Natural killer cell (primary cell): ENCODE data around the gene NUDT5. TPM values are rescaled to one million over a fixed set of nuclear protein-coding genes. Genes with fewer than 3 reads are reported as not detected.

Experiments
- ATAC-seq, 3 donors: fragments of 150-1000 bp in 2 of 3; fragments of 200-7000 bp in 1 of 3; cut with Tn5 transposase; 1 replicate in 1 of 3; 2 replicates in 2 of 3; pipeline ENCODE4 v1.10.0; 2021; ENCODE audit warnings: mild to moderate bottlenecking in 2 of 3, moderate library complexity in 2 of 3
- DNase-seq, 2 donors: peaks; one replicate each; pipeline versions ENCODE4 v3.0.0 to v3.0.0-alpha.2; 2013 to 2021; ENCODE audit warnings: mixed read lengths in 1 of 2
- H3K27ac ChIP-seq: one replicate; pipeline ENCODE4 v1.5.1; 2013; ENCODE audit warnings: mild to moderate bottlenecking, low read length
- H3K27me3 ChIP-seq: one replicate; pipeline ENCODE4 v1.6.1; 2013; ENCODE audit warnings: low read length; ENCODE audit not compliant: control insufficient read depth, insufficient read depth
- H3K36me3 ChIP-seq: one replicate; pipeline ENCODE4 v1.6.1; 2013; ENCODE audit warnings: low read length; ENCODE audit not compliant: control insufficient read depth, insufficient read depth
- H3K4me1 ChIP-seq: one replicate; pipeline ENCODE4 v1.6.1; 2013; ENCODE audit warnings: low read length; ENCODE audit not compliant: control insufficient read depth, insufficient read depth
- H3K4me3 ChIP-seq: one replicate; pipeline ENCODE4 v1.5.1; 2013; ENCODE audit warnings: low read length
- H3K9me3 ChIP-seq: one replicate; pipeline ENCODE4 v1.6.1; 2013; ENCODE audit warnings: low read length; ENCODE audit not compliant: control insufficient read depth, insufficient read depth
- H3K27ac Mint-ChIP-seq, 2 donors: one replicate each; pipeline ENCODE4 v1.8.0; 2022; ENCODE audit warnings: mild to moderate bottlenecking in 2 of 2, mixed read lengths in 2 of 2, moderate library complexity in 1 of 2
- H3K27me3 Mint-ChIP-seq, 2 donors: one replicate each; pipeline ENCODE4 v1.8.0; 2022; ENCODE audit warnings: low read depth in 2 of 2, mixed read lengths in 2 of 2
- H3K36me3 Mint-ChIP-seq: one replicate; pipeline ENCODE4 v1.8.0; 2022; ENCODE audit warnings: mixed read lengths
- H3K4me1 Mint-ChIP-seq, 2 donors: one replicate each; pipeline ENCODE4 v1.8.0; 2022; ENCODE audit warnings: mixed read lengths in 2 of 2
- H3K4me3 Mint-ChIP-seq: one replicate; pipeline ENCODE4 v1.8.0; 2022; ENCODE audit warnings: mild to moderate bottlenecking, moderate library complexity, mixed read lengths
- H3K9me3 Mint-ChIP-seq, 2 donors: one replicate each; pipeline ENCODE4 v1.8.0; 2022; ENCODE audit warnings: mixed read lengths in 2 of 2
- WGBS: methylation state at CpG from one replicate; pipeline ENCODE4 v1.1.7; 2013; ENCODE audit warnings: missing lambda C conversion rate; ENCODE audit not compliant: insufficient coverage; 5-methylcytosine and 5-hydroxymethylcytosine counted together
- intact Hi-C: fragments of 100-400 bp; cut with micrococcal nuclease; formaldehyde crosslinking; loops from one replicate; pipeline ENCODE4 v1.14.2; 2022
- total RNA-seq, 4 donors: library from RNA; stranded (reverse); fragments of 120-200 nt in 1 of 4; gene quantifications; one replicate each; pipeline versions ENCODE4 v1.2.3 to v1.2.4, GENCODE V29; 2013 to 2022
- TF ChIP-seq, protein P1 (sequence below): fragments of 200-600 bp; IDR thresholded peaks from one replicate; pipeline ENCODE4 v1.8.0; 2022; ENCODE audit warnings: antibody characterized with exemption

The NUDT5 gene
- total RNA-seq, 3 donors from 2014 or later (not counting 1 experiment from before 2014, with no cell fraction given) = 25.7 to 39.1 (median 29.4) TPM

DNA sequence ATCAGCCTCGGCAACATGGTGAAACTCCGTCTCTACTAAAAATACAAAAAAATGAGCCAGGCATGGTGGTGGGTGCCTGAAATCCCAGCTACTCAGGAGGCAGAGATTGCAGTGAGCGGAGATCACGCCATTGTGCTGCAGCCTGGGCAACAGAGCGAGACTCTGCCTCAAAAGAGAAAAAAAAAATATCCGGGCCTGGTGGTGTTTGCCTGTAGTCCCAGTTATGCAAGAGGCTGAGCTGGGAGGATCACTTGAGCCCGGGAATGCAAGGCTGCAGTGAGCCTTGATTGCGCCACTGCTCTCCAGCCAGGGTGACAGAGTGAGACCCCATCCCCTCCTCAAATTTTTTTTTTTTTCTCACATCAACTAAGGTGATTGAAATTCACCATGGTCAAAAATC lies 43.1 kb upstream of the NUDT5 start:
- intact Hi-C loops = no loop called here
- TF ChIP-seq, protein P1, sequence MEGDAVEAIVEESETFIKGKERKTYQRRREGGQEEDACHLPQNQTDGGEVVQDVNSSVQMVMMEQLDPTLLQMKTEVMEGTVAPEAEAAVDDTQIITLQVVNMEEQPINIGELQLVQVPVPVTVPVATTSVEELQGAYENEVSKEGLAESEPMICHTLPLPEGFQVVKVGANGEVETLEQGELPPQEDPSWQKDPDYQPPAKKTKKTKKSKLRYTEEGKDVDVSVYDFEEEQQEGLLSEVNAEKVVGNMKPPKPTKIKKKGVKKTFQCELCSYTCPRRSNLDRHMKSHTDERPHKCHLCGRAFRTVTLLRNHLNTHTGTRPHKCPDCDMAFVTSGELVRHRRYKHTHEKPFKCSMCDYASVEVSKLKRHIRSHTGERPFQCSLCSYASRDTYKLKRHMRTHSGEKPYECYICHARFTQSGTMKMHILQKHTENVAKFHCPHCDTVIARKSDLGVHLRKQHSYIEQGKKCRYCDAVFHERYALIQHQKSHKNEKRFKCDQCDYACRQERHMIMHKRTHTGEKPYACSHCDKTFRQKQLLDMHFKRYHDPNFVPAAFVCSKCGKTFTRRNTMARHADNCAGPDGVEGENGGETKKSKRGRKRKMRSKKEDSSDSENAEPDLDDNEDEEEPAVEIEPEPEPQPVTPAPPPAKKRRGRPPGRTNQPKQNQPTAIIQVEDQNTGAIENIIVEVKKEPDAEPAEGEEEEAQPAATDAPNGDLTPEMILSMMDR = no peak
- Histone ChIP-seq H3K4me3 (no peak overlapping the region), H3K27ac (no peak overlapping the region), H3K9me3 (no peaks in the 10 kb centered on the region), H3K36me3 (peaks cover 46% of the 10 kb centered on the region), H3K4me1 (peaks cover 17% of the 10 kb centered on the region), H3K27me3 (no peaks in the 10 kb centered on the region)
- Mint-ChIP-seq H3K9me3 (no peaks in the 10 kb centered on the region), H3K27me3 (no peaks in the 10 kb centered on the region), H3K27ac (no peak overlapping the region), H3K4me1 (peaks cover 20 to 23% of the 10 kb centered on the region in 2 donors), H3K36me3 (peaks cover 21% of the 10 kb centered on the region), H3K4me3 (no peak overlapping the region)
- no peak for ATAC-seq
- 90% methylated on average over 8 of the region's 8 CpGs for WGBS
- DNase-seq = no peak

DNA sequence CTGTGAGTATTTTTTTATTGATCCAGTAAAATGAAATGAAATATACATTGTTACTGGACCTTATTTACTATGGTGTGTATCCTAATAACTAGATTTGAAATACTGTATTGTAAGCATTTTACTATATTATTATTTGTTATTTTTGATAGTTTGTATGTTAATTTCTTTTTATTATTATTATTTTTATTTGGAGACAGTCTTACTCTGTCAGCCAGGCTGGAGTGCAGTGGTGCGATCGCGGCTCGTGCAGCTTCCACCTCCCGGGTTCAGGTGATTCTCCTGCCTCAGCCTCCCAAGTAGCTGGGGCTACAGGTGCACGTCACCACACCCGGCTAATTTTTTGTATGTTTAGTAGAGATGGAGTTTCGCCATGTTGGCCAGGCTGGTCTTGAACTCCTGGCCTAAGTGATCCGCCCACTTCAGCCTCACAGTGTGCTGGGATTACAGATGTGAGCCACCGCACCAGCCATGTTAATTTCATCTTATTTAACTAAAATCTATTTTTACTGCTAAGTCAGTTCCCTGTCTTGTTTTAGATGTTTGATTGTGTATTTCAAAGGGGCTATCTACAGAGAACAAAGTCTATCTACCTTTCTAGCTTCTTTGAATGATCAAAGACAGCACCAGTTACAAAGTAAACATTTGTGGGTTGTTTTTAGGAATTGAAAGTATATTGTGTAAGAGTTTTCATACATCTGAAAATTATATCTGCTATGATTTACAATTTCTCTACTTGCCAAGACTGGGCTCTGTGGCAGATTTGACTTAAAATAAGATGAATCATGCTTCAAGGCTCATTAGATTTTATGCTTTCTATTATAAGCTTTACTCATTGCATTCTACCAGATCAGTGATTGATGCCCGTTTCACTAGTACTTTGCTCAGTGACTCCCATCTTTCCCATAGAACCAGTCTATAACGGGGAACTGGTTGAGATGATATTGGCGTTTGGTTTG lies 41.9 kb upstream of the NUDT5 start:
- ATAC-seq (no peak), DNase-seq (no peak)
- H3K9me3 Mint-ChIP-seq = no peaks in the 10 kb centered on the region
- intact Hi-C loops = no loop called here
- H3K27ac ChIP-seq = no peak overlapping the region
- 93% methylated on average over 8 of the region's 13 CpGs for WGBS
- no peaks in the 10 kb centered on the region for H3K27me3 Mint-ChIP-seq
- peaks cover 16 to 18% of the 10 kb centered on the region in 2 donors for H3K4me1 Mint-ChIP-seq
- H3K4me3 Mint-ChIP-seq = no peak overlapping the region
- peaks cover 21% of the 10 kb centered on the region for H3K36me3 Mint-ChIP-seq
- peaks cover 9% of the 10 kb centered on the region for H3K4me1 ChIP-seq
- no peaks in the 10 kb centered on the region for H3K9me3 ChIP-seq
- H3K36me3 ChIP-seq = peaks cover 50% of the 10 kb centered on the region
- TF ChIP-seq, protein P1 = no peak
- no peak overlapping the region for H3K4me3 ChIP-seq
- H3K27ac Mint-ChIP-seq = no peak overlapping the region
- no peaks in the 10 kb centered on the region for H3K27me3 ChIP-seq

DNA sequence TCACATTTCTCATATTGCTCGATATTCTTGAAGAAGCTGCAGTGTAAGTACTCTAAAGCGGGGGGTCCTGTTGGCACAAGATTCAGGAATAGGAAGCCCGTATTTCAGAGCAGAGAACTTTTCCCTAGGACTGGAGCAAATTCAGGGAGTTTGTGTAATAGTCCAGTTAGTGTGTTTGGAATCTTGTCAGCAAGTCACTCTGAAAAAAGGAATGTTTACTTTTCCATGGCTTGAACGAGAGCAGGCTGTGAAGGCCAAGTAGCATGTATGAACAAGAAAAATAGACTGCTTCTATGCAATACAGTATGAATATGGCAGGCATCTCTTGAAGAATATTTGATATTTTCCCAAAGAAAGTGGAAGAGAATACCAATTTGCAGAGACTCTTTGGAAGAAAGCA lies 40.1 kb upstream of the NUDT5 start:
- no peak overlapping the region for H3K27ac Mint-ChIP-seq
- no peak overlapping the region for H3K27ac ChIP-seq
- intact Hi-C loops = no loop called here
- H3K4me3 ChIP-seq = no peak overlapping the region
- H3K36me3 ChIP-seq = peaks cover 64% of the 10 kb centered on the region
- WGBS = 100% methylated on average over 4 of the region's 4 CpGs
- H3K27me3 ChIP-seq = no peaks in the 10 kb centered on the region
- DNase-seq (no peak), ATAC-seq (no peak)
- H3K9me3 Mint-ChIP-seq = no peaks in the 10 kb centered on the region
- H3K36me3 Mint-ChIP-seq = peaks cover 27% of the 10 kb centered on the region
- H3K9me3 ChIP-seq = no peaks in the 10 kb centered on the region
- TF ChIP-seq, protein P1 = no peak
- H3K4me3 Mint-ChIP-seq = no peak overlapping the region
- peaks cover 0 to 3% of the 10 kb centered on the region in 2 donors for H3K4me1 Mint-ChIP-seq
- no peaks in the 10 kb centered on the region for H3K4me1 ChIP-seq
- H3K27me3 Mint-ChIP-seq = no peaks in the 10 kb centered on the region
